NCI-H2081 (cell line): ENCODE results near the gene LAMB3.
A peak's percentile ranks its signal among the peaks of the same experiment; 100 is the strongest.

Experiments
- DNase-seq, 2 experiments: peaks; one replicate each; lab custom pipeline; 2025; lab: John Stamatoyannopoulos, UW

The LAMB3 gene

DNA sequence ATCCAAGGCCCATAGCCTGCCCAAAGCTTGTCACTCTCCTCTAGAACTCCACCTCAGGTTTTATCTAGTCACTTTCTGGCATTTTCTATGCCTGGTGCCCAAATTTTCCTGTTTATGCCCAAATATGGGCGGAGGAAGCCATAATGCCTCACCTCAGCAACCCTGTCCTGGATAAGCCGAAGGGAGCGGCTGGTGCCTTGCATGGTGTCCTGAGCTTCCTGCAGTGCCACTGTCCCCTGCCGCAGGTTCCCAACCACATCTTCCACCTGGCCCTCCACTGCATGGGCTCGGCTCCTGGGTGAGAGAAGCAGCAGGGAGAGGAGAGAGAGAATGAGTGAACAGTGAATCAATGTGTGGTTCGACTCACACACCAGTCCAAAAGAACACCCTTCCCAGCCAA, 34.5 kb downstream of the LAMB3 start:
- no peak for DNase-seq

DNA sequence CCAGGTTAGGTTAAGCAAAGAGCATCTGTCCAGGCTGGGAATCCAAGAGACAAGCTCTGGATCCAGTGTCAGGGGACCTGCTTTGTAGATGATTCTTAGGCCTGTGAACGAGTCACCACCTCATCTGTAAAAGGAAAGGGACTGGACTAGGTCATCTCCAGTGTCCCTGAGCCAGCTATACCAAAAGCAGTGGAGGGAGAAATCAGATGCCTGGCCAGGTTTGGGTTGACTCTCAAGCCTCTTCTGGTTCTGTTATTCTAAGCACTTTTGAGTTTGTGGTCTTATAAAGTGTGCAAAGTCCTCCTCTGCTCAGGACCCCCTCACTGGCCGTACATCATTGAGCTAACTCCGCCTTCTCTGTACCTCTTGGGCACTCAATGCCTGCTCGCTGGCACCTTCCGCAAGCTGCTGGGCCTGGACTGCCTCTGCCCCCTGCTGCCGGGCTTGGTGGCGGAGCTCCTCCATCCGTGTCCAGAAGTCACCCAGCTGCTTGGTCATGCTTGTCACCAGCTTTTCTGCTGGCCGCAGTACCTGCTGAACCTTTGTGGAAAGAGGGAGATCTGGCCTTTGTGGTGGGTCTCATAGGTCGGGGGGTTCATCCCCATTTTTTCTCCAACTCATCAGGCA, 35.1 kb downstream of the LAMB3 start:
- no peak for DNase-seq

GRCh38 chr1:209616366-209617046, 35.7 kb downstream of the LAMB3 start:
- no peak for DNase-seq

GRCh38 chr1:209614906-209615305, 37.3 kb downstream of the LAMB3 start:
- DNase-seq, result no peak

- no peak for DNase-seq
These were observed 38.1 kb downstream of the LAMB3 start for GRCh38 chr1:209614151-209614420.

GRCh38 chr1:209613400-209614150, 38.6 kb downstream of the LAMB3 start:
- DNase-seq, result no peak

DNA sequence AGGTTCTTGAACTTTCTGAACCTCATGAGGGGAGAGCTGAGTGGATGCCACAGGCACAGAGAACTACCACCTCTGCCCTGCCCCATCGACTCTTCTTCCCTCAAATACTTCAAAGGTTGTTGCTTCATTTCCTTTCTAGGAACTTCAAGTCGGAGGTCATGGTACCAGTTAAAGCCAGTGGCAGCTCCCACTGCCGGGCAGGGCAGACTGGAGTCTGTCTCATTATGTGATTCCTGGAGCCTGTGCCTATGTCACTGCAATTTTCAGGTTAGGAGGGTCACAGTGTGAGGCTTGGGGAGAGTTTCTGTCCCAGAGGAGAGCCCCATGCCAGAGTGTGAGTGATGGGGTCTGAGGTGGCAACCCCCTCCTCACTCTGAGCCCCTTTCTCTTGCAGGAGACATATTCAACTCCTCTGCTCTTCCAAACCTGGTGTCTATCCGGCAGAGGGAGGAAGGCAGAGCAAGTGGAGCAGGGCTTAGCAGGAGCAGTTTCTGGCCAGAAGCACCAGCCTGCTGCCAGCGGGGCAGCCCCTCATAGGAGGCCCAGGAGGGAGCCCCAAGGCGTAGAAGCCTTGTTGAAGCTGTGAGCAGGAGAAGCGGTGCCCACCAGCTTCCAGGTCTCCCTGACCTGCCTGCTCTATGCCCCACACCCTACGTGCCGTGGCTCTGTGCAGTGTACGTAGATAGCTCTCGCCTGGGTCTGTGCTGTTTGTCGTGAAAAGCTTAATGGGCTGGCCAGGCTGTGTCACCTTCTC, 39.4 kb downstream of the LAMB3 start:
- DNase-seq, result no peak

- no peak for DNase-seq
These were observed 40.3 kb downstream of the LAMB3 start for GRCh38 chr1:209611771-209612570.

GRCh38 chr1:209610631-209610905, 41.7 kb downstream of the LAMB3 start:
- no peak for DNase-seq

- DNase-seq, result no peak
These were observed 42.2 kb downstream of the LAMB3 start for GRCh38 chr1:209609791-209610630.

DNA sequence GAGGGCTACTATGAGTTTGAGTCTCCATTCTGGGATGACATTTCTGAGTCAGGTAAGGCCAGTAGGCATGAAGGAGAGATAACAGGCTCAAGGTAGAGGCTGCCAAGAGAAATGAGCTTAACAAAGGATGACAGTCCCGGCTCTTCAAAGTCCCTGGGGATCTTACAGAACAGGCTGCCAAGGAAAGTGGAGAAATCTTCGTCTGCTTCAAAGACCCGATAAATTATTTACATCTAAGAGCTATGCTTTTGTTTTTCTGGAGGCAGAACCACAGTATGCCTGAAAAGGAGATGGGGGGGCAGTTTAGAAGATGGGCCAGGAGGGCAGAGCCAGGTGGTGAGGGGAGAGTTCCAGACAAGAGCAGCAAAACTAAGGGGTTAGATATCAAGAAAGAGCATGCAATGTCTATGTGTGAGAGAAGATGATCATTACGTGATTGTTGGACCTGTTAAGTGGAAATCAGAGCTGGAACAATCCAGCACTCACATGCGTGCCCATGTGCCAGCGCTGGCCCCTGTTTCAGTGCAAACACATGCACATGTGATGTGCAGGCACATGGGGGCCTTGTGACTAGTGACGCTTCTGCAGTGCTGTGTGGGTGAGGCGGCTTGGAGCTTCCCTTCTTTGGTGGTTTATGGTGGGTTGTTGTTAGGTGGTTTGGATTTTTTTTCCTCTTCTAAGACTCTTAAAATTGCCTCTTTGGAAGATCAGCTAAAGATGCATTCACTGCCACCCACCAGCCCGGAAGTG, 43.0 kb downstream of the LAMB3 start:
- no peak for DNase-seq

GRCh38 chr1:209607795-209608178, 44.4 kb downstream of the LAMB3 start:
- DNase-seq, result no peak

- DNase-seq, result no peak
These were observed 45.0 kb downstream of the LAMB3 start for GRCh38 chr1:209607102-209607794.

DNA sequence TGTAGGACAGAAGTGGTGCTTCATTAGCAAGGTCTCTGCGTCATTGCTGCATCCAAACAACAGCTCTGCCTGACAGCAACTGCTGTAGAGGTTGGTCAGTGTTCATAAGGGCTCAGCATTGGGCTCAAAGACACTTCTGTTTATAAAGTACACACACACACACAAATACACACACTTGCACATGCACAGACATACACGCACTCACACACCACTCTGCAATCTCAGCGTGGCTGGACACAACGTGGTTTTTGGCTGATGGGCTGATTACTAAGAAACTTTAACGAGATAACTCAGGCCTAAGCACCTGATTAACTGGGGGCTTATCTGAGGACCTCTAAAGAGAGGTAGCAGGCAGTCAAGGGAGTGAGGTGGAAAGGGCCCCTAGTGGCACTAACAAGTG, 48.3 kb downstream of the LAMB3 start:
- no peak for DNase-seq

DNA sequence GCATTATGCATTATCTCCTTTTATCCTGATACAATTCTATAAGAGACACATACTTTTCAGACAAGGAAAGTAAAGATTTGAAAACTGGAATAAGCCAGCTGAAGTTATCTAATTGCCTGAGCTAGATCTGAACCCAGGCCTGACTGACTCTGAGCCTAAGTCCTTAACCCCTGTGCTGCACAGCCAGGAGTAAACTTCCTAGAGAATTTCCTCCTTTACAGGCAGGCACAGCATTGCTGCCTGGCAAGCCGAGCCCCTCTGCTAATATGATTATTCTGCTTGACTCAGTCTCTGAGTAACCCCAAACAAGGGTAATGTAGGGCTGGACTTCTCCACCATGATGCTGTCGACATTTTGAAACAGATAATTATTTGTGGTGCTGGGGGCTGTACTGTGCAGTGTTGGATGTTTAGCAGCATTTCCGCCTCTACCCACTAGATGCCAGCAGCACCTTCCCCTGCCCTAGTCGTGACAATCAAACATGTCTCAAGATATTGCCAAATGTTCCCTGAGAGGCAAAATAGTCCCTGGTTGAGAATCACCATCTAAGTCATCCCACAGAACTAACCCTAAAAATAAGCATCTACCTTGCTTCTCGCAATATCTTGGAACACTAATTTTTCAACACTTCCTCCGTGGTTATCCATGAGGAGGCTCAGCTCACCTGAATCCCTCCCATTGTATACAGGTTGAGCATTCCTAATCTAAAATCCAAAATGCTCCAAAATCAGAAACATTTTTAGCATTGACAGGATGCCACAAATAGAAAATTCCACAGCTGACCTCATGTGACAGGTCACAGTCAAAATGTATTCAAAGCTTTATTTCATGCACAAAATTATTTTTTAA, 50.2 kb downstream of the LAMB3 start:
- peak; percentile 35 to 66 for DNase-seq

DNA sequence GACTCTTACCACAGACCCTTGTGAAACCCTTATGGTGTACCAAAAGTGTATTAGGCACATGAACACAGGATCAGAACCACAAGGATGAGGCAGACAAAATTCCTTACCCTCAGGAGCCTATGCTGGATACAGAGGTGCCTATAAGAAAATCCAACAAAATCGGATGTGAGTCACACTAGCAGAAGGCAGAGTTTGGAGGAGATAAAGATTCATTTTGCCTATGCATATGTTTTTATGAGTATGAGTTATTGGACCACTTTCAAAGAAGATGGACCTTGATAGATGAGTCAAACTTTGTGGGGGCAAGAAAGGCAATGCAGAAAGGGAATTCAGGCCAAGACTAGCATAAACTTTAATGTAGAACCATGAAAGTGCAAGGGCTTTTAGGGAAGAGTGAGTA, 51.7 kb downstream of the LAMB3 start:
- DNase-seq, result no peak

DNA sequence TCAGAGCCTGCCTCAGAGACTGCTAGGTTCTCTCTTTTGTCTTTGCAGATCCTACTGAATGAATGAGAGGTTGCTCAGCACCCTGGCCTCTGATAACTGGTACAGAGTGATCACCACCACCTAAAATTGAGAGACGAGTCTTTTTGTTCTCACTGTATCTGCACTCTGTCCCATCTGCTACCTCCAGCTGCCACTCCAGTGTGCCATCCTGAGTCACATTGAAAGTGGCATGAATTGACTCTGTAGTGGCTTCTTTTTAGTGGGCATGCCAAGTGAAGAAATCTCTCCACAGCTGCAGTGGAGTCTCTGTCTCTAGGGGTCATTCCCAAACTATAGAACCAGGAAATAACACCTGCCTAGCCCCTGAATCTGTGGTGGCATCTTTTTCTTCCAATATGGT, 54.0 kb downstream of the LAMB3 start:
- no peak for DNase-seq

DNA sequence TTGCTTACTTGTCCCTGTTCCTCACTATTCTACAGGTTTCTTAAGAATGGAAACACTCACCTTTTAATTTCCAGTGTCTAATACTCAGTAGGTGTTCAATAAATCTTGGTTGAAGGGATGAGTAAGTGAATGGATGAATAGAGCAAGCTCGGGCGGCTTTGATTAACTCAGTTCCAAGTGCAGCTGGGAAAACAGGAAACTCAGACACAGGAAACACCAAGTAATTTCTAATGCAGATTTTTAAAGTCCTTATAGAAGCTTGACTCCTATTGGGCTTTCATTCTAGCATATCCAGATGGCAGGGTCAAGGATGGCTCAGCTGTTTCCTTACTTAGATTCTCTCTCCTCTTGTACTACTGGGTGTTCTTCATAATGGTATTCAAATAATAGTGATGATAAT, 54.7 kb downstream of the LAMB3 start:
- no peak for DNase-seq
